Measurements from ENCODE around the gene CNTNAP2. TPM values are rescaled to one million over a fixed set of nuclear protein-coding genes. Genes with fewer than 3 reads are reported as not detected.

CNTNAP2 gene
- polyA plus RNA-seq, 6 donors from 2014 or later: 38.2 to 132 (median 77.9) TPM

GRCh38 chr7:147485660-147486210 lies 1369.1 kb downstream of the CNTNAP2 start:
- H3K9me3 Mint-ChIP-seq: peaks cover 0 to 7% (median 4%) of the 10 kb centered on the region in 7 donors
- no peak for ATAC-seq (ENCODE audit: low read depth in 2 of 2)

GRCh38 chr7:147492606-147493005 lies 1376.0 kb downstream of the CNTNAP2 start:
- no peaks in the 10 kb centered on the region for H3K4me1 Mint-ChIP-seq
- H3K36me3 Mint-ChIP-seq: no peaks in the 10 kb centered on the region
- DNase-seq (no peak), ATAC-seq (ENCODE audit: low read depth in 2 of 2) (no peak)
- no peak overlapping the region for H3K4me3 Mint-ChIP-seq
- H3K27me3 Mint-ChIP-seq: no peaks in the 10 kb centered on the region
- H3K9me3 Mint-ChIP-seq: peaks cover 0 to 5% (median 0%) of the 10 kb centered on the region in 7 donors
- no peak overlapping the region for H3K27ac Mint-ChIP-seq

More at GRCh38 chr7:147485660-147486210, 1369.1 kb downstream of the CNTNAP2 start:
- Mint-ChIP-seq H3K27me3 (no peaks in the 10 kb centered on the region), H3K27ac (no peak overlapping the region), H3K4me1 (no peaks in the 10 kb centered on the region), H3K36me3 (no peaks in the 10 kb centered on the region), H3K4me3 (no peak overlapping the region)
- DNase-seq: no peak

GRCh38 chr7:147496209-147496608 lies 1379.6 kb downstream of the CNTNAP2 start:
- no peak for ATAC-seq (ENCODE audit: low read depth in 2 of 2)
- Mint-ChIP-seq H3K27me3 (no peaks in the 10 kb centered on the region), H3K9me3 (peaks cover 0 to 8% (median 0%) of the 10 kb centered on the region in 7 donors), H3K36me3 (no peaks in the 10 kb centered on the region), H3K4me3 (no peak overlapping the region), H3K4me1 (no peaks in the 10 kb centered on the region), H3K27ac (no peak overlapping the region)
- DNase-seq: no peak

GRCh38 chr7:147497246-147497645 lies 1380.6 kb downstream of the CNTNAP2 start:
- no peak overlapping the region for H3K4me3 Mint-ChIP-seq
- H3K27me3 Mint-ChIP-seq: no peaks in the 10 kb centered on the region
- peaks cover 0 to 13% (median 0%) of the 10 kb centered on the region in 7 donors for H3K9me3 Mint-ChIP-seq
- H3K4me1 Mint-ChIP-seq: no peaks in the 10 kb centered on the region
- H3K27ac Mint-ChIP-seq: no peak overlapping the region
- DNase-seq (no peak), ATAC-seq (ENCODE audit: low read depth in 2 of 2) (no peak)
- H3K36me3 Mint-ChIP-seq: no peaks in the 10 kb centered on the region

GRCh38 chr7:147498081-147498480 lies 1381.5 kb downstream of the CNTNAP2 start:
- Mint-ChIP-seq H3K36me3 (no peaks in the 10 kb centered on the region), H3K27ac (no peak overlapping the region), H3K9me3 (peaks cover 0 to 13% (median 0%) of the 10 kb centered on the region in 7 donors), H3K4me3 (no peak overlapping the region), H3K4me1 (no peaks in the 10 kb centered on the region), H3K27me3 (no peaks in the 10 kb centered on the region)
- no peak for DNase-seq
- no peak for ATAC-seq (ENCODE audit: low read depth in 2 of 2)

- no peak overlapping the region for H3K27ac Mint-ChIP-seq
Measured at GRCh38 chr7:147509035-147509501, 1392.5 kb downstream of the CNTNAP2 start.

GRCh38 chr7:147509541-147510200 lies 1393.1 kb downstream of the CNTNAP2 start:
- no peaks in the 10 kb centered on the region for H3K36me3 Mint-ChIP-seq
- no peak for ATAC-seq (ENCODE audit: low read depth in 2 of 2)
- no peak for DNase-seq
- no peak overlapping the region for H3K4me3 Mint-ChIP-seq
- H3K4me1 Mint-ChIP-seq: no peaks in the 10 kb centered on the region
- H3K9me3 Mint-ChIP-seq: peaks cover 0 to 28% (median 3%) of the 10 kb centered on the region in 7 donors
- no peak overlapping the region for H3K27ac Mint-ChIP-seq
- no peaks in the 10 kb centered on the region for H3K27me3 Mint-ChIP-seq

More at GRCh38 chr7:147509035-147509501, 1392.5 kb downstream of the CNTNAP2 start:
- Mint-ChIP-seq H3K9me3 (peaks cover 0 to 28% (median 3%) of the 10 kb centered on the region in 7 donors), H3K4me1 (no peaks in the 10 kb centered on the region), H3K4me3 (no peak overlapping the region), H3K27me3 (no peaks in the 10 kb centered on the region), H3K36me3 (no peaks in the 10 kb centered on the region)
- DNase-seq (no peak), ATAC-seq (ENCODE audit: low read depth in 2 of 2) (no peak)

GRCh38 chr7:147510201-147510542 lies 1393.6 kb downstream of the CNTNAP2 start:
- no peak for ATAC-seq (ENCODE audit: low read depth in 2 of 2)
- no peak overlapping the region for H3K4me3 Mint-ChIP-seq

GRCh38 chr7:147510923-147511322 lies 1394.3 kb downstream of the CNTNAP2 start:
- no peak overlapping the region for H3K4me3 Mint-ChIP-seq
- peaks cover 0 to 28% (median 3%) of the 10 kb centered on the region in 7 donors for H3K9me3 Mint-ChIP-seq
- DNase-seq: no peak
- no peaks in the 10 kb centered on the region for H3K27me3 Mint-ChIP-seq
- H3K4me1 Mint-ChIP-seq: no peaks in the 10 kb centered on the region
- H3K36me3 Mint-ChIP-seq: no peaks in the 10 kb centered on the region
- ATAC-seq (ENCODE audit: low read depth in 2 of 2): no peak
- H3K27ac Mint-ChIP-seq: no peak overlapping the region

More at GRCh38 chr7:147510201-147510542, 1393.6 kb downstream of the CNTNAP2 start:
- H3K4me1 Mint-ChIP-seq: no peaks in the 10 kb centered on the region
- no peaks in the 10 kb centered on the region for H3K36me3 Mint-ChIP-seq
- no peaks in the 10 kb centered on the region for H3K27me3 Mint-ChIP-seq
- H3K27ac Mint-ChIP-seq: no peak overlapping the region
- H3K9me3 Mint-ChIP-seq: peaks cover 0 to 28% (median 3%) of the 10 kb centered on the region in 7 donors
- DNase-seq: no peak

- ATAC-seq (ENCODE audit: low read depth in 2 of 2) (no peak), DNase-seq (no peak)
- Mint-ChIP-seq H3K27me3 (no peaks in the 10 kb centered on the region), H3K27ac (no peak overlapping the region), H3K4me3 (no peak overlapping the region), H3K9me3 (peaks cover 0 to 11% (median 2%) of the 10 kb centered on the region in 7 donors), H3K36me3 (no peaks in the 10 kb centered on the region), H3K4me1 (no peaks in the 10 kb centered on the region)
Measured at GRCh38 chr7:147513451-147513850, 1396.8 kb downstream of the CNTNAP2 start.

GRCh38 chr7:147516391-147516790 lies 1399.8 kb downstream of the CNTNAP2 start:
- no peaks in the 10 kb centered on the region for H3K36me3 Mint-ChIP-seq
- no peaks in the 10 kb centered on the region for H3K27me3 Mint-ChIP-seq
- H3K4me1 Mint-ChIP-seq: no peaks in the 10 kb centered on the region
- ATAC-seq (ENCODE audit: low read depth in 2 of 2) (no peak), DNase-seq (no peak)
- peaks cover 0 to 8% (median 5%) of the 10 kb centered on the region in 7 donors for H3K9me3 Mint-ChIP-seq
- H3K27ac Mint-ChIP-seq: no peak overlapping the region
- H3K4me3 Mint-ChIP-seq: no peak overlapping the region

- Mint-ChIP-seq H3K36me3 (no peaks in the 10 kb centered on the region), H3K9me3 (peaks cover 0 to 9% (median 5%) of the 10 kb centered on the region in 7 donors), H3K4me3 (no peak overlapping the region), H3K27me3 (no peaks in the 10 kb centered on the region), H3K4me1 (no peaks in the 10 kb centered on the region), H3K27ac (no peak overlapping the region)
- DNase-seq (no peak), ATAC-seq (ENCODE audit: low read depth in 2 of 2) (no peak)
Measured at GRCh38 chr7:147519062-147519461, 1402.5 kb downstream of the CNTNAP2 start.

GRCh38 chr7:147523056-147523455 lies 1406.5 kb downstream of the CNTNAP2 start:
- DNase-seq: no peak
- H3K27me3 Mint-ChIP-seq: no peaks in the 10 kb centered on the region
- no peak for ATAC-seq (ENCODE audit: low read depth in 2 of 2)
- H3K4me1 Mint-ChIP-seq: no peaks in the 10 kb centered on the region
- H3K9me3 Mint-ChIP-seq: peaks cover 0 to 6% (median 3%) of the 10 kb centered on the region in 7 donors
- no peak overlapping the region for H3K27ac Mint-ChIP-seq
- H3K4me3 Mint-ChIP-seq: no peak overlapping the region
- no peaks in the 10 kb centered on the region for H3K36me3 Mint-ChIP-seq

- Mint-ChIP-seq H3K4me3 (no peak overlapping the region), H3K27me3 (no peaks in the 10 kb centered on the region), H3K36me3 (no peaks in the 10 kb centered on the region), H3K27ac (no peak overlapping the region), H3K4me1 (no peaks in the 10 kb centered on the region), H3K9me3 (peaks cover 0 to 6% (median 2%) of the 10 kb centered on the region in 7 donors)
- DNase-seq: no peak
- ATAC-seq (ENCODE audit: low read depth in 2 of 2): no peak
Measured at GRCh38 chr7:147524726-147525250, 1408.2 kb downstream of the CNTNAP2 start.

Measured in naive B cell (primary cell).